Lung (tissue), 12 donors: ENCODE results near the gene MIPEP. TPM values are rescaled to one million over a fixed set of nuclear protein-coding genes. Genes with fewer than 3 reads are reported as not detected.

Experiments
- ATAC-seq: fragments of 200-7000 bp; cut with Tn5 transposase; one replicate; pipeline ENCODE4 v1.9.1; 2020; ENCODE audit warnings: moderate number of reproducible peaks; ENCODE audit not compliant: insufficient read depth, low FRiP score
- DNase-seq, 3 donors: peaks; one replicate each; pipeline ENCODE4 v3.0.0-alpha.2; 2013 to 2017
- H3K27ac ChIP-seq, 2 donors: one replicate each; pipeline ENCODE4 v1.5.1; 2013; ENCODE audit warnings: mild to moderate bottlenecking in 2 of 2, moderate library complexity in 2 of 2, control low read depth in 1 of 2, inconsistent platforms in 1 of 2, low read depth in 1 of 2, low read length in 1 of 2
- H3K27me3 ChIP-seq, 3 donors: one replicate each; pipeline ENCODE4 v1.5.1; 2013; ENCODE audit warnings: low read length in 2 of 3; ENCODE audit not compliant: control insufficient read depth in 3 of 3, insufficient read depth in 3 of 3
- H3K36me3 ChIP-seq, 4 donors: one replicate each; pipeline ENCODE4 v1.5.1; 2013; ENCODE audit warnings: low read length in 4 of 4, mild to moderate bottlenecking in 1 of 4, moderate library complexity in 1 of 4; ENCODE audit not compliant: control insufficient read depth in 4 of 4, insufficient read depth in 4 of 4
- H3K4me1 ChIP-seq, 5 donors: one replicate each; pipeline ENCODE4 v1.5.1; 2013; ENCODE audit warnings: low read length in 5 of 5, mild to moderate bottlenecking in 2 of 5, moderate library complexity in 1 of 5; ENCODE audit not compliant: control insufficient read depth in 5 of 5, insufficient read depth in 5 of 5
- H3K4me3 ChIP-seq: one replicate; pipeline ENCODE4 v1.5.1; 2013; ENCODE audit warnings: mild to moderate bottlenecking, control low read depth, moderate library complexity
- H3K9ac ChIP-seq, 2 donors: one replicate each; pipeline ENCODE4 v1.5.1; 2013; ENCODE audit warnings: low read length in 2 of 2, control low read depth in 1 of 2; ENCODE audit not compliant: insufficient read depth in 1 of 2
- H3K9me3 ChIP-seq, 4 donors: one replicate each; pipeline ENCODE4 v1.5.1; 2013; ENCODE audit warnings: low read length in 3 of 4, mild to moderate bottlenecking in 1 of 4, moderate library complexity in 1 of 4; ENCODE audit not compliant: control insufficient read depth in 4 of 4, insufficient read depth in 3 of 4
- WGBS, 2 donors: extraction: QIAGEN DNeasy Blood & Tissue Kit; methylation state at CpG; one replicate each; pipeline ENCODE4 v1.1.7; 2013; 5-methylcytosine and 5-hydroxymethylcytosine counted together
- polyA plus RNA-seq, 2 donors: library from polyadenylated mRNA; stranded (reverse); fragments of 200-250 nt; gene quantifications; one replicate each; pipeline ENCODE4 v1.2.1, GENCODE V29; 2013
- total RNA-seq, 2 donors: library from RNA; depleted of rRNA in 1 of 2; stranded (reverse); fragments of >200 nt in 1 of 2; gene quantifications; one replicate each; pipeline ENCODE4 v1.2.1, GENCODE V29; 2014 to 2021
- TF ChIP-seq, protein P1 (sequence below): IDR thresholded peaks from 2 replicates; pipeline ENCODE4 v1.5.1; 2012; ENCODE audit warnings: mild to moderate bottlenecking; ENCODE audit errors: control extremely low read depth, extremely low read depth
- donor health status: control.
- donor health status: control.
- donor health status: Bipolar disorder and iron deficiency.
- donor health status: healthy.
- donor health status: DM: yes; HTN: yes; CAD: no.

Gene MIPEP
- total and polyA plus RNA-seq, 4 donors = 12.9 to 35.1 (median 25.3) TPM

DNA sequence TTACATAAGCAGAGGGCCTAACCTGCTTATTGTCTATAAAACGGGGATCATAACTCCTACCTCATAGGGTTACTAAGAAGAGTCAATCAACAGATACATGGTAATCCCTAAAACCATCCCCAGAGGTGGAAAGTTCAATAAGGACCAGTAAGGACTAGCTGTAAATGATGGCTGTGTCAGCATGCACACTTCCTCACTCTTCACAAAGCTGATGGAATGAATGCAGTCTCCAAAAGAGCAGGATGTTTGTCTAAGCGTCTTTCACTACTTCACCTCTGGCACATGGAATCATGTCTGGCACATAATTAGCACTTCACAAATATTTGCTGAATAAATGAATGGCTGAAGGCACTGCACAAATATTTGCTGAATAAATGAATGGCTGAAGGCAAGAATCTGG, 134.2 kb downstream of the MIPEP start:
- peaks cover 0 to 4% (median 1%) of the 10 kb centered on the region in 4 donors for H3K36me3 ChIP-seq
- ATAC-seq (no peak), DNase-seq (peak; percentile 74 to 97 (median 96))
- 61 to 75% methylated on average over 2 of the region's 2 CpGs for WGBS, 2 donors
- H3K27me3 ChIP-seq = no peaks in the 10 kb centered on the region
- H3K9ac ChIP-seq = no peak overlapping the region
- peaks cover 0 to 2% (median 0%) of the 10 kb centered on the region in 4 donors for H3K9me3 ChIP-seq
- TF ChIP-seq, protein P1, sequence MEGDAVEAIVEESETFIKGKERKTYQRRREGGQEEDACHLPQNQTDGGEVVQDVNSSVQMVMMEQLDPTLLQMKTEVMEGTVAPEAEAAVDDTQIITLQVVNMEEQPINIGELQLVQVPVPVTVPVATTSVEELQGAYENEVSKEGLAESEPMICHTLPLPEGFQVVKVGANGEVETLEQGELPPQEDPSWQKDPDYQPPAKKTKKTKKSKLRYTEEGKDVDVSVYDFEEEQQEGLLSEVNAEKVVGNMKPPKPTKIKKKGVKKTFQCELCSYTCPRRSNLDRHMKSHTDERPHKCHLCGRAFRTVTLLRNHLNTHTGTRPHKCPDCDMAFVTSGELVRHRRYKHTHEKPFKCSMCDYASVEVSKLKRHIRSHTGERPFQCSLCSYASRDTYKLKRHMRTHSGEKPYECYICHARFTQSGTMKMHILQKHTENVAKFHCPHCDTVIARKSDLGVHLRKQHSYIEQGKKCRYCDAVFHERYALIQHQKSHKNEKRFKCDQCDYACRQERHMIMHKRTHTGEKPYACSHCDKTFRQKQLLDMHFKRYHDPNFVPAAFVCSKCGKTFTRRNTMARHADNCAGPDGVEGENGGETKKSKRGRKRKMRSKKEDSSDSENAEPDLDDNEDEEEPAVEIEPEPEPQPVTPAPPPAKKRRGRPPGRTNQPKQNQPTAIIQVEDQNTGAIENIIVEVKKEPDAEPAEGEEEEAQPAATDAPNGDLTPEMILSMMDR = no peak
- H3K27ac ChIP-seq = no peak overlapping the region
- peaks cover 0 to 80% (median 28%) of the 10 kb centered on the region in 5 donors for H3K4me1 ChIP-seq
- no peak overlapping the region for H3K4me3 ChIP-seq

DNA sequence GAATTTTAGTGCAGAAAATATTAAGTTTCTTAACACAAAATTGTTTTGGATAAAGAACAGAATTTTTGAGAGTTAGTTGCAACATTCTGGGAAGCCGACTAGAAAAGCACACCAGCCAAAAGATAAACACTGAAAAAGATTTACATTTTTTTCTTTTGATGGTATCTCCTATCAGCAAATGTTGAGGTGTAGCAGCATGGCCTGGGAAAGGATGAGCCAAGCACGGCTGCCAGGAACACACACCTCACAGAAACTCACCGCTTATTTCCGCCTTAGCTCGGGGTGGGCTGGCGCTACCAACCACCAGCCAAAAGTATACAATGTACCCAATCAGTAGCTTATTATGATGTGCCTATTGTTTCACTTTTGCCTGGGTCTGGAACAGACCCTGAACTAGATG, 134.7 kb downstream of the MIPEP start:
- no peak for ATAC-seq
- peaks cover 0 to 2% (median under 1%) of the 10 kb centered on the region in 4 donors for H3K36me3 ChIP-seq
- 66 to 84% methylated on average over 6 of the region's 6 CpGs for WGBS, 2 donors
- H3K4me3 ChIP-seq = no peak overlapping the region
- no peak overlapping the region for H3K9ac ChIP-seq
- peaks cover 0 to 75% (median 25%) of the 10 kb centered on the region in 5 donors for H3K4me1 ChIP-seq
- H3K9me3 ChIP-seq = no peaks in the 10 kb centered on the region
- no peaks in the 10 kb centered on the region for H3K27me3 ChIP-seq
- DNase-seq = peak in 2 of 3 donors; percentile 74 to 82
- TF ChIP-seq, protein P1 = no peak
- H3K27ac ChIP-seq = no peak overlapping the region

DNA sequence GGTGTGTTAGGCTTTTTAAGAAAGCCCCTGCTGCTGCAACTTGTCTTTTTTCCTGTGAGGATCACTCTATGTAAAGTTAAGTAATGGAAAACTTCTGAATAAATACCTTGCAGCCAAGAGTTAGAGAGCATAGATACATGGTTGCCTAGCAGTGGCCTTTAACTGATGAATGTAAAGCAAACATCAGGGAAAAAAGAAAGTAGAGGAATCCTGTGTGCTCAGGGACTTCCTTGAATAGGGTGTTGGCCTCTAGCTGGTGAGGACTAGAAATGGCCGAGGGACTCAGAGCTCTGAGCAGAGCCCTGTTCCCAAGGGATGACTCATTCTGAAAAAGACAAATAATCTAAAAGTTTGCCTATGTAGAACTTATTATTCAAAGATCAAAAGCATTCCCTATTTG, 135.7 kb downstream of the MIPEP start:
- Histone ChIP-seq H3K36me3 (peaks cover 0 to 2% (median 0%) of the 10 kb centered on the region in 4 donors), H3K9ac (no peak overlapping the region), H3K9me3 (no peaks in the 10 kb centered on the region), H3K4me3 (no peak overlapping the region), H3K27me3 (no peaks in the 10 kb centered on the region), H3K4me1 (peaks cover 0 to 73% (median 25%) of the 10 kb centered on the region in 5 donors), H3K27ac (no peak overlapping the region)
- ATAC-seq = no peak
- DNase-seq = no peak
- TF ChIP-seq, protein P1 = no peak
- WGBS, 2 donors = 35 to 76% methylated on average over 1 of the region's 1 CpG
